GM18868 (cell line): ENCODE data around the gene SURF6.
A peak's percentile ranks its signal among the peaks of the same experiment; 100 is the strongest.
"Not testable (repeated sequence)": the region's sequence is repeated elsewhere in the genome, so short reads cannot be mapped to it uniquely, and the experiment has no call there.

Source experiments
- ATAC-seq: cut with Tn5 transposase; IDR thresholded peaks from one replicate; pipeline ENCODE4 v1.9.1; 2021; ENCODE audit warnings: mild to moderate bottlenecking, moderate library complexity; ENCODE audit not compliant: unreplicated experiment

SURF6 gene

GRCh38 chr9:133348718-133349573, 13.0 kb upstream of the SURF6 start:
- ATAC-seq: no peak

- ATAC-seq: peak; percentile 67
These were observed 12.2 kb upstream of the SURF6 start, which contains the start of the genes MED22 and RPL7A for GRCh38 chr9:133347985-133348717. Gene MED22, minus strand, starts transcription at chr9:133348131. Its CDS starts 1,469 bp downstream, at chr9:133346662. Gene RPL7A, plus strand, starts transcription at chr9:133348218. Its CDS starts 26 bp downstream, at chr9:133348244.

- peak; percentile 34 for ATAC-seq
These were observed 11.6 kb upstream of the SURF6 start for GRCh38 chr9:133347515-133347984.

- no peak for ATAC-seq
These were observed 10.2 kb upstream of the SURF6 start for GRCh38 chr9:133346021-133346785.

GRCh38 chr9:133345596-133345995, 9.6 kb upstream of the SURF6 start:
- no peak for ATAC-seq

- no peak for ATAC-seq
These were observed 9.0 kb upstream of the SURF6 start for GRCh38 chr9:133344979-133345378.

- no peak for ATAC-seq
These were observed 8.1 kb upstream of the SURF6 start for GRCh38 chr9:133344071-133344470.

- ATAC-seq: no peak
These were observed 6.6 kb upstream of the SURF6 start for GRCh38 chr9:133342570-133342969.

- ATAC-seq: no peak
These were observed 6.0 kb upstream of the SURF6 start for GRCh38 chr9:133342069-133342406.

- no peak for ATAC-seq
These were observed 5.5 kb upstream of the SURF6 start for GRCh38 chr9:133341369-133342068.

- no peak for ATAC-seq
These were observed 4.9 kb upstream of the SURF6 start for GRCh38 chr9:133340916-133341315.

- no peak for ATAC-seq
These were observed 4.3 kb upstream of the SURF6 start for GRCh38 chr9:133340256-133340655.

GRCh38 chr9:133339641-133340040, 3.7 kb upstream of the SURF6 start:
- no peak for ATAC-seq

- ATAC-seq: not testable (repeated sequence)
These were observed 1.1 kb downstream of the SURF6 start for GRCh38 chr9:133334888-133335287.

- ATAC-seq: no peak
These were observed 1.8 kb downstream of the SURF6 start for GRCh38 chr9:133334161-133334560.

GRCh38 chr9:133333566-133333965, 2.4 kb downstream of the SURF6 start:
- ATAC-seq: no peak

- ATAC-seq: no peak
These were observed 3.0 kb downstream of the SURF6 start for GRCh38 chr9:133333011-133333410.

- ATAC-seq: no peak
These were observed 3.6 kb downstream of the SURF6 start for GRCh38 chr9:133332381-133332730.

- no peak for ATAC-seq
These were observed 4.2 kb downstream of the SURF6 start for GRCh38 chr9:133331641-133332380.

- no peak for ATAC-seq
These were observed 4.8 kb downstream of the SURF6 start for GRCh38 chr9:133331221-133331620.
